OCI-LY3 (cell line): ENCODE data around the gene SLC26A2.

Experiments used
- H2AFZ ChIP-seq: fragments of 200-600, 300-600 bp; shearing (Covaris generic); 2 replicates; pipeline ENCODE4 v1.6.0; 2014; ENCODE audit warnings: antibody characterized with exemption, low read depth, low read length
- H3K27ac ChIP-seq: fragments of 200-600, 300-600 bp; sonication (generic); 2 replicates; pipeline ENCODE4 v1.5.1; 2014; ENCODE audit warnings: mild to moderate bottlenecking, low read length, moderate library complexity, mixed read lengths
- H3K27me3 ChIP-seq: fragments of 200-600, 300-600 bp; sonication (generic); 2 replicates; pipeline ENCODE4 v1.6.1; 2014; ENCODE audit warnings: low read depth, low read length, mixed read lengths
- H3K36me3 ChIP-seq: fragments of 200-600, 300-600 bp; sonication (generic); replicated peaks from 2 replicates; pipeline ENCODE3; 2014; ENCODE audit warnings: low read depth, low read length, mixed read lengths
- H3K4me1 ChIP-seq: fragments of 300-600, 200-600 bp; sonication (generic); 2 replicates; pipeline ENCODE4 v1.6.1; 2014; ENCODE audit warnings: low read length, mixed read lengths
- H3K4me2 ChIP-seq: fragments of 200-600, 300-600 bp; sonication (generic); 2 replicates; pipeline ENCODE4 v1.6.1; 2014; ENCODE audit warnings: low read length, mixed read lengths
- H3K4me3 ChIP-seq: fragments of 300-600, 200-600 bp; sonication (generic); 2 replicates; pipeline ENCODE4 v1.5.1; 2014; ENCODE audit warnings: antibody characterized with exemption, mild to moderate bottlenecking, low read length, moderate library complexity
- H3K79me2 ChIP-seq: fragments of 300-600, 200-600 bp; shearing (Covaris generic); 2 replicates; pipeline ENCODE4 v1.6.1; 2014; ENCODE audit warnings: mild to moderate bottlenecking, low read length, mixed read lengths
- H3K9ac ChIP-seq: fragments of 300-600, 200-600 bp; shearing (Covaris generic); 2 replicates; pipeline ENCODE4 v1.6.0; 2014; ENCODE audit warnings: mild to moderate bottlenecking, low read length, moderate library complexity
- H3K9me3 ChIP-seq: fragments of 200-600, 300-600 bp; shearing (Covaris generic); 2 replicates; pipeline ENCODE4 v1.6.1; 2014; ENCODE audit warnings: low read length, mixed read lengths; ENCODE audit not compliant: insufficient read depth
- H4K20me1 ChIP-seq: fragments of 200-600, 300-600 bp; sonication (generic); 2 replicates; pipeline ENCODE4 v1.6.1; 2016; ENCODE audit warnings: low read length, mixed read lengths; ENCODE audit not compliant: insufficient read depth
- EZH2phosphoT487 ChIP-seq: fragments of 200-600 bp; shearing (Covaris generic); IDR thresholded peaks from 2 replicates; pipeline ENCODE4 v1.6.1; 2018; ENCODE audit warnings: antibody characterized with exemption, mixed run types, low read depth
- TF ChIP-seq, protein P1 (sequence below): fragments of 200-600, 300-600 bp; sonication (generic); IDR thresholded peaks from 2 replicates; pipeline ENCODE4 v1.5.1; 2014; ENCODE audit warnings: antibody characterized with exemption, low read length, low read depth

SLC26A2 gene

DNA sequence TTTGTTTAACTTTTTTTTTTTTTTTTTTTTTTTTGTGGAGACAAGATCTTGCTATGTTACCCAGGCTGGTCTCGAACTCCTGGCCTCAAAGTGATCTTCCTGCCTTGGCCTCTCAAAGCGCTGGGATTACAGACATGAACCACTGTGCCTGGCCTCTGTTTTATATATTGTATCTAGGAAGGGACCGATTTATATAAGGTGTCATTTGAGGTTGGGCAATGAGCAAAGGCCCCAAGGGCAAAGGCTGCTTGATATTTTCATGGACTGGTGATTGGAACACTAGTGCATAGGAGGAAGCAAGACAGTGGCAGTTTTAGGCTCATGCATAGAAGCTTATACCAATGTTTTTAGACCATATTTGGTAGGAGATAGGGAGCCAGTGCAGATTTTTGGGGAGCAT, 3.2 kb downstream of the SLC26A2 start:
- peaks cover 13% of the 10 kb centered on the region for H3K4me1 ChIP-seq
- no peak overlapping the region for H3K4me2 ChIP-seq
- TF ChIP-seq EZH2phosphoT487, result no peak
- TF ChIP-seq, protein P1, sequence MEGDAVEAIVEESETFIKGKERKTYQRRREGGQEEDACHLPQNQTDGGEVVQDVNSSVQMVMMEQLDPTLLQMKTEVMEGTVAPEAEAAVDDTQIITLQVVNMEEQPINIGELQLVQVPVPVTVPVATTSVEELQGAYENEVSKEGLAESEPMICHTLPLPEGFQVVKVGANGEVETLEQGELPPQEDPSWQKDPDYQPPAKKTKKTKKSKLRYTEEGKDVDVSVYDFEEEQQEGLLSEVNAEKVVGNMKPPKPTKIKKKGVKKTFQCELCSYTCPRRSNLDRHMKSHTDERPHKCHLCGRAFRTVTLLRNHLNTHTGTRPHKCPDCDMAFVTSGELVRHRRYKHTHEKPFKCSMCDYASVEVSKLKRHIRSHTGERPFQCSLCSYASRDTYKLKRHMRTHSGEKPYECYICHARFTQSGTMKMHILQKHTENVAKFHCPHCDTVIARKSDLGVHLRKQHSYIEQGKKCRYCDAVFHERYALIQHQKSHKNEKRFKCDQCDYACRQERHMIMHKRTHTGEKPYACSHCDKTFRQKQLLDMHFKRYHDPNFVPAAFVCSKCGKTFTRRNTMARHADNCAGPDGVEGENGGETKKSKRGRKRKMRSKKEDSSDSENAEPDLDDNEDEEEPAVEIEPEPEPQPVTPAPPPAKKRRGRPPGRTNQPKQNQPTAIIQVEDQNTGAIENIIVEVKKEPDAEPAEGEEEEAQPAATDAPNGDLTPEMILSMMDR, result no peak
- H4K20me1 ChIP-seq, result no peaks in the 10 kb centered on the region
- H3K27me3 ChIP-seq, result no peaks in the 10 kb centered on the region
- no peak overlapping the region for H3K9ac ChIP-seq
- H3K79me2 ChIP-seq, result no peaks in the 10 kb centered on the region
- H2AFZ ChIP-seq, result no peak overlapping the region
- H3K4me3 ChIP-seq, result no peak overlapping the region
- no peak overlapping the region for H3K27ac ChIP-seq
- H3K36me3 ChIP-seq, result no peaks in the 10 kb centered on the region
- no peaks in the 10 kb centered on the region for H3K9me3 ChIP-seq

DNA sequence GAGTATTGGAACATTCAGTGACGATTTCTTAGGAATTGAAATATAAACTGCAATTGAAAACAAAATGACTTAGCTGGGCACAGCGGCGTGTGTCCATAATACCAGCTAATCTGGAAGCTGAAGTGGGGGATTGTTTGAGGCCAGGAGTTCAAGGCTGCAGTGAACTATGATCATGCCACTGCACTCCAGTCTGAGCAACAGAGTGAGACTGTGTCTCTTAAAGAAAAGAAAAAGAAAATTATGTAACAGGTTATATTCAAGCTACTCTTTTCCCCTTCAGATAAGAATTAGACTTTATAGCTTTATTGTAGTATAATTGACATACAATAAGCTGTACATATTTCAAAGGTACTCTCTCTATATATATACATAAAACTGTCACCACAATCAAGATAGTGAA, 6.4 kb downstream of the SLC26A2 start:
- Histone ChIP-seq H3K4me1 (no peaks in the 10 kb centered on the region), H3K4me3 (no peak overlapping the region), H2AFZ (no peak overlapping the region), H3K79me2 (no peaks in the 10 kb centered on the region), H3K27ac (no peak overlapping the region), H3K27me3 (no peaks in the 10 kb centered on the region), H3K9ac (no peak overlapping the region), H4K20me1 (no peaks in the 10 kb centered on the region), H3K36me3 (no peaks in the 10 kb centered on the region), H3K9me3 (no peaks in the 10 kb centered on the region), H3K4me2 (no peak overlapping the region)
- TF ChIP-seq EZH2phosphoT487, result no peak
- TF ChIP-seq, protein P1, result no peak

DNA sequence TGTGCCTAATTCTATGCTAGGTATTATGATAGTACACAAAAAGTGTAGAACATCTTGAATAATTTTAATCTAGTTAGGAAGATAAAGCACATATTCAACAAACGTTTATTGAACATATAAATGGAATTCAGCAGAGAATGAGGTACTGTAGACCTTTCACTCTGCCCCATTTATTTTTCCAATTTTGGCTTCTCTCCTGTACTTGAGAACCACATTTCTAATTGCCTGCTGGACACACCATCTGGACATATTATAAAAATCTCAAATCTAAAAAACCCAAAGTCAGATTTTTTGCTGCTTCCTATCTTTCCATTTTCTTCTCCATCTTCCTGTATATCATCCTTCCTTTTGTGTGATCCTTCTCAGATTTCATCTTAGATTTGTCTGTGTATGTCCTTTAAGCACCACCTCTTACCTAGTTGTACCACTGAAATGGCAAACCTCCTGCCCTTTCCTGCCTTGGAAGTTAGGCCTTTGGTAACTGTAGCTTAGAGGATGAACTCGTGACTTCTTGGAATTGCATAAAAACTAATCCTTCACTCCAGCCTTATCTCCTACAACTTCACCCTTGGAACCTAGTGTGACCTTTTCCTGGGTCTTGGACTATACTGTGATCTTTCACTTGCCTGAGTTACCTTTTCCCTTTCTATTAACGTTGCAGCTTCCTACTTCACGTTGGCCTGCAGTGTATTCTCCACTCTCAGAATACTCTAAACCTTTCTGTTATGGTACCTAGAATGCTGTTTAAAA, 8.8 kb downstream of the SLC26A2 start:
- Histone ChIP-seq H3K4me1 (no peaks in the 10 kb centered on the region), H3K4me2 (no peak overlapping the region), H3K4me3 (no peak overlapping the region), H3K36me3 (no peaks in the 10 kb centered on the region), H4K20me1 (no peaks in the 10 kb centered on the region), H3K79me2 (no peaks in the 10 kb centered on the region), H3K9ac (no peak overlapping the region), H3K27me3 (no peaks in the 10 kb centered on the region), H2AFZ (no peak overlapping the region), H3K9me3 (no peaks in the 10 kb centered on the region), H3K27ac (no peak overlapping the region)
- TF ChIP-seq EZH2phosphoT487, result no peak
- TF ChIP-seq, protein P1, result no peak

DNA sequence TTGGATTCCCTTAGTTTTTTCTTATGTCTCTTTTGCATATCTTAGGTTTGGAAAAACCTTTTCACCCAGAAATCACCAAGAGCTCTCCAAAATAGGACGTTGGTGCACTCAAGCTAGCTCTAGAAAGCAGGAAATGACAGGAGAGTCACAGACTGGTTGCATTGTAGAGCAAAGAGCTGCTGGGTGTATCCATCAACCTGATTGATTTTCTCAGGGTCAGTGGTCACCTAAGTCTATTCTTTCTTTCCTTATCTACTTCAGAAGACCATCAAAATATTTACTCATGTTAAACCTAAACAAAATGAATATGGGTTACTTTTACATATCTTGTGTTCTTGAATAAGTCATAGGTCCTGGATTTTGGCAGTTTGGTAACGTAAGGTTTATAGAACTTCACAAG, 14.9 kb downstream of the SLC26A2 start:
- Histone ChIP-seq H3K9me3 (no peaks in the 10 kb centered on the region), H3K4me1 (no peaks in the 10 kb centered on the region), H3K9ac (no peak overlapping the region), H3K4me2 (no peak overlapping the region), H3K27ac (no peak overlapping the region), H4K20me1 (no peaks in the 10 kb centered on the region), H2AFZ (no peak overlapping the region), H3K36me3 (no peaks in the 10 kb centered on the region), H3K27me3 (no peaks in the 10 kb centered on the region), H3K79me2 (no peaks in the 10 kb centered on the region), H3K4me3 (no peak overlapping the region)
- no peak for TF ChIP-seq EZH2phosphoT487
- TF ChIP-seq, protein P1, result no peak
